ENCODE data around the gene NMT1. TPM values are rescaled to one million over a fixed set of nuclear protein-coding genes. Genes with fewer than 3 reads are reported as not detected.

Gene NMT1
- total RNA-seq, 5 donors from 2014 or later (not counting 1 experiment from before 2014, with no cell fraction given) = 79.5 to 139 (median 125) TPM

DNA sequence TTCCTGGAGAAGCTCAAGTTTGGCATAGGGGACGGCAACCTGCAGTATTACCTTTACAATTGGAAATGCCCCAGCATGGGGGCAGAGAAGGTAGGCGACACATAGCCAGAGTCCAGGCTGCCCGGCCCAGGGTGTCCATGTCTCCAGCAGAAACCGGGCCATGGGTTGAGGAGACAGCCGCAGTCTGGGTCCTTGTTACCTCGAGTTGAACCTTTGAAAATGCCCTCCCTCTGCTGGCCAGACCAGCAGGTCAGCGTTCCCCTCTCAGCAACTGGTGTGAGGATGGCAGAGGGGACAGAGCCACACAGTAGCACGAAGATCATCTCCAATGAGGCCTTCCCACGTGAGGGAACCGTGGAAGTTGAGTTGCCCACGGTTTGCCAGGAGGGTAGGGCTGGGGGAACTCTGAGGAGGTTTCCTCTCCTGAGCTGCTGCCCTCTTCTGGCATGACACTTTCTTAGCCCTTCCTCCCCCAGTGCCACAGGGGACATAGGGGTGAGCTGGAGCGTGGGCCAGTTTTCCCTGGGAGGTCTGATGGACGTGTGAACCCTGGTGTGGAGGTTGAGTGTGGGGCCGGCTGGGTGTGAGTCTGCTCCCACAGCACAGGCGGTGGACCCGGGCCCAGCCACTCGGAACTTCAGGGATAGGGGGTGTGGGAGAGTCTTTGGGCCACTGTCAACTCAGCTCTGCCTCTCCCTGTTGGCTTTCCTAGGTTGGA, 43.9 kb downstream of the NMT1 start:
- no peak overlapping the region for H3K27ac Mint-ChIP-seq
- H3K27me3 Mint-ChIP-seq = no peaks in the 10 kb centered on the region
- peaks cover 41% of the 10 kb centered on the region for H3K36me3 Mint-ChIP-seq
- DNase-seq (no peak), ATAC-seq (replicated peaks in 1 of 4) (no peak)
- no peaks in the 10 kb centered on the region for H3K27me3 ChIP-seq (replicated peaks in 1 of 2; ENCODE audit: control insufficient read depth in 2 of 2, extremely low read depth in 1 of 2, insufficient read depth in 2 of 2, low read length in 1 of 2)
- WGBS (ENCODE audit: insufficient coverage) = 97% methylated on average over 10 of the region's 17 CpGs
- CTCF ChIA-PET = no interaction called here
- POLR2A ChIA-PET = no interaction called here
- no peak overlapping the region for H3K27ac ChIP-seq (ENCODE audit: low read length)
- peaks cover 30 to 79% of the 10 kb centered on the region in 2 donors for H3K36me3 ChIP-seq (ENCODE audit: control insufficient read depth in 2 of 2, extremely low read depth in 1 of 2, insufficient read depth in 1 of 2, low read length in 1 of 2)
- H3K4me3 ChIP-seq (ENCODE audit: control insufficient read depth in 1 of 2, extremely low read depth in 1 of 2, low read length in 1 of 2) = no peak overlapping the region
- no peaks in the 10 kb centered on the region for H3K4me1 ChIP-seq (ENCODE audit: control insufficient read depth in 1 of 2, extremely low read depth in 1 of 2, insufficient read depth in 2 of 2, low read length in 2 of 2)
- no peaks in the 10 kb centered on the region for H3K9me3 ChIP-seq
- H3K4me3 Mint-ChIP-seq = no peak overlapping the region
- no peaks in the 10 kb centered on the region for H3K9me3 Mint-ChIP-seq
- no peaks in the 10 kb centered on the region for H3K4me1 Mint-ChIP-seq

DNA sequence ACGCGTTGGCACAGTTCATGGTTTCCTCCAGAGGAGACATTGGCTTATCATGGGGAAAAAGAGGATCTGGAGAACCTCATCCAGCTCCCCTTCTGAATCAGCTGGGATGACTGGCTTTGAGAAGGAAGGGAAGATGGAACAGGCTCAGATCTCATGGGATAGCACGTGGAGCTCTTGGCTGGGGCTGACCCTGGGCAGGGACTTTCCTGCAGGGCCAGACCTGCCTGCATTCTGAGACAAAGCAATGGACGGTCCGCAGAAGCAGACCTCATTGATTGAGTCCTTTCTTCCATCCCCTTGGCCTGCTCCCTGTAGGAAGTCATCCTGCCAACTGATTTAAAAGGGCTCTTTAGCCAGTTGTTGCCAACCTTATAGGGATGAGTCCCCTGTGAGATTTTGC, 45.0 kb downstream of the NMT1 start:
- no peak for DNase-seq

DNA sequence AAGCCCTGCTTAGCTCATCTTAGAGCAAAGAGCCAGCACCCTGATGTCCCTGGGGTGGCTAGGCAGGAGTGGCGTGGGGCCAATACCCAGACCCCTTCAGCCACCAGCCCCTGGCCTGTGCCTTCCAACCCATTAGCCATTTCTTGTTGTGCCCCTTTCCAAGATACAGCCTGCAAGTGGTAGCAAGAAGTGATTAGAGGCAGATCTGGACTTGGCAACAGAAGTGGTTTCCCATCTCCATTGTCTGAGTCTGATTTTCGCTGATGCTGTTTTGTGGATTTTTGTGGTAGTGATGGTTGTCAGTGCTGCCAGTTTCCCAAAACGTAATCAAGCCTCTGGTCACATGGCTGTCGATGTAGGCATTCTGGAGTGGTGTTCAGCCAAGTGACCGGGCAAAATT, 45.5 kb downstream of the NMT1 start:
- no peaks in the 10 kb centered on the region for H3K4me1 ChIP-seq (ENCODE audit: control insufficient read depth in 1 of 2, extremely low read depth in 1 of 2, insufficient read depth in 2 of 2, low read length in 2 of 2)
- Mint-ChIP-seq H3K4me1 (no peaks in the 10 kb centered on the region), H3K4me3 (no peak overlapping the region), H3K27me3 (no peaks in the 10 kb centered on the region), H3K36me3 (peaks cover 40% of the 10 kb centered on the region), H3K9me3 (no peaks in the 10 kb centered on the region), H3K27ac (no peak overlapping the region)
- ChIA-PET POLR2A (no interaction called here), CTCF (no interaction called here)
- H3K4me3 ChIP-seq (ENCODE audit: control insufficient read depth in 1 of 2, extremely low read depth in 1 of 2, low read length in 1 of 2) = no peak overlapping the region
- no peaks in the 10 kb centered on the region for H3K27me3 ChIP-seq (replicated peaks in 1 of 2; ENCODE audit: control insufficient read depth in 2 of 2, extremely low read depth in 1 of 2, insufficient read depth in 2 of 2, low read length in 1 of 2)
- no peaks in the 10 kb centered on the region for H3K9me3 ChIP-seq
- ATAC-seq (replicated peaks in 1 of 4) (no peak), DNase-seq (no peak)
- H3K27ac ChIP-seq (ENCODE audit: low read length) = no peak overlapping the region
- H3K36me3 ChIP-seq (ENCODE audit: control insufficient read depth in 2 of 2, extremely low read depth in 1 of 2, insufficient read depth in 1 of 2, low read length in 1 of 2) = peaks cover 25 to 75% of the 10 kb centered on the region in 2 donors
- WGBS (ENCODE audit: insufficient coverage) = 93% methylated on average over 4 of the region's 5 CpGs

More for the DNA sequence above, 45.0 kb downstream of the NMT1 start:
- H3K27me3 ChIP-seq (replicated peaks in 1 of 2; ENCODE audit: control insufficient read depth in 2 of 2, extremely low read depth in 1 of 2, insufficient read depth in 2 of 2, low read length in 1 of 2) = no peaks in the 10 kb centered on the region
- no peaks in the 10 kb centered on the region for H3K4me1 ChIP-seq (ENCODE audit: control insufficient read depth in 1 of 2, extremely low read depth in 1 of 2, insufficient read depth in 2 of 2, low read length in 2 of 2)
- H3K4me3 ChIP-seq (ENCODE audit: control insufficient read depth in 1 of 2, extremely low read depth in 1 of 2, low read length in 1 of 2) = no peak overlapping the region
- Mint-ChIP-seq H3K4me3 (no peak overlapping the region), H3K9me3 (no peaks in the 10 kb centered on the region), H3K27me3 (no peaks in the 10 kb centered on the region), H3K4me1 (no peaks in the 10 kb centered on the region), H3K36me3 (peaks cover 41% of the 10 kb centered on the region), H3K27ac (no peak overlapping the region)
- CTCF ChIA-PET = no interaction called here
- ATAC-seq (replicated peaks in 1 of 4) = no peak
- 96% methylated on average over 4 of the region's 5 CpGs for WGBS (ENCODE audit: insufficient coverage)
- H3K27ac ChIP-seq (ENCODE audit: low read length) = no peak overlapping the region
- POLR2A ChIA-PET = no interaction called here
- H3K36me3 ChIP-seq (ENCODE audit: control insufficient read depth in 2 of 2, extremely low read depth in 1 of 2, insufficient read depth in 1 of 2, low read length in 1 of 2) = peaks cover 30 to 77% of the 10 kb centered on the region in 2 donors
- H3K9me3 ChIP-seq = no peaks in the 10 kb centered on the region

DNA sequence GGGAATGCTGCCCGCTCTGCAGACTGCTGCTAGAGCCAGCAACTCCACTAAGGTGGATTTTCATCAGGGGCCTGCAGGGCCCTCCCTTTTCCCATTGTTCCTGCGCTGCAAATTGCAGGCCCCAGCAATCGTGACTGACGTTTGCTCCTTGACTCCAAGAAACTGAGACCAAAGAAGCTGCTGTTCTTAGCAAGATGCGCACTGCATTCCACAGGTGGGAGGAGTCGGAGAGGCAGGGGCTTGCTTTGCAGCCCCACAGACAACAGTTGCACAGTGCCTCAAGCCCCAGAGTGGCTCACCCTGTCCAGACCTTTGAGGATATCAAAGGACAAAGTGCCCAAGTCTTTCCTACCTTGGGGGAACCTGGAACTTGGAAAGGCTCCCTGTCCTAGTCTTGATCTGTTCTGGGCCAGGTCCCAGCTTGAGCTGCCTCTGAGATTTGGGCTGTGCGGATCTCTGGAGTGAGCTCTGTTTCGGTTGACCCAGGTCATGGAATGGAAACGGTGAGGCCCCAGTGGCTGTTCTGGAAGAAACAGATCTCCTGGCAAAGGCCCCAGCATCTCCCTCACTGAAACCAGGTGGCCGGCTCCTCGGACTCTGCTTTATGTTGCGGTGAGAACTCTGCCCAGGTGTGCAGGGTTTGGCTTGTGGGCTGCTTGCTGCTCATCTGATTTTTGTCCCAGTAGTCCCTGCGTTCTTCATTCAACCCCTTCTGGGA, 46.3 kb downstream of the NMT1 start:
- Histone ChIP-seq H3K4me1 (ENCODE audit: control insufficient read depth in 1 of 2, extremely low read depth in 1 of 2, insufficient read depth in 2 of 2, low read length in 2 of 2) (no peaks in the 10 kb centered on the region), H3K27ac (ENCODE audit: low read length) (no peak overlapping the region), H3K27me3 (replicated peaks in 1 of 2; ENCODE audit: control insufficient read depth in 2 of 2, extremely low read depth in 1 of 2, insufficient read depth in 2 of 2, low read length in 1 of 2) (peaks cover 0 to 2% of the 10 kb centered on the region in 2 experiments), H3K9me3 (no peaks in the 10 kb centered on the region), H3K4me3 (ENCODE audit: control insufficient read depth in 1 of 2, extremely low read depth in 1 of 2, low read length in 1 of 2) (no peak overlapping the region), H3K36me3 (ENCODE audit: control insufficient read depth in 2 of 2, extremely low read depth in 1 of 2, insufficient read depth in 1 of 2, low read length in 1 of 2) (peaks cover 19 to 66% of the 10 kb centered on the region in 2 donors)
- POLR2A ChIA-PET = no interaction called here
- CTCF ChIA-PET = interaction anchor here in 1 of 2 donors (1.1 kb wide), 1 partner anchor 307 kb away, joined by 4 read pairs; no protein-coding TSS in a partner anchor
- Mint-ChIP-seq H3K4me1 (no peaks in the 10 kb centered on the region), H3K27me3 (no peaks in the 10 kb centered on the region), H3K36me3 (peaks cover 32% of the 10 kb centered on the region), H3K4me3 (no peak overlapping the region), H3K9me3 (no peaks in the 10 kb centered on the region), H3K27ac (no peak overlapping the region)
- DNase-seq = no peak
- no peak for ATAC-seq (replicated peaks in 1 of 4)
- 97% methylated on average over 12 of the region's 13 CpGs for WGBS (ENCODE audit: insufficient coverage)

DNA sequence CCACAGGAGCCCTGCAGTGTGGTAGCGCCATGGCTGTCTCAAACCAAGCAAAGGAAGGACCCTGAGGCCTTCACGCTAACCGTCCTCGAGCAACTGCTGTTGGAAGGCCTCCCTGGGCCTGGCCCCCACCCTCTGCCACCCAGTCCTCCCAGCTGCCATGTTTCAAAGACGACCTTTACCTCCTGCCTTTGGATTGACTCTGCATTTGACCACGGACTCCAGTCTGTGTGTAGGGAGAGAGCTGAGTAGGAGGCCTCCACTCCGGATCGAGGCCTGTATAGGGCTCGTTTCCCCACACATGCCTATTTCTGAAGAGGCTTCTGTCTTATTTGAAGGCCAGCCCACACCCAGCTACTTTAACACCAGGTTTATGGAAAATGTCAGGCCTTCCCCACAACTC, 46.9 kb downstream of the NMT1 start:
- 100% methylated on average over 1 of the region's 9 CpGs for WGBS (ENCODE audit: insufficient coverage)
- peaks cover 19 to 60% of the 10 kb centered on the region in 2 donors for H3K36me3 ChIP-seq (ENCODE audit: control insufficient read depth in 2 of 2, extremely low read depth in 1 of 2, insufficient read depth in 1 of 2, low read length in 1 of 2)
- POLR2A ChIA-PET = no interaction called here

DNA sequence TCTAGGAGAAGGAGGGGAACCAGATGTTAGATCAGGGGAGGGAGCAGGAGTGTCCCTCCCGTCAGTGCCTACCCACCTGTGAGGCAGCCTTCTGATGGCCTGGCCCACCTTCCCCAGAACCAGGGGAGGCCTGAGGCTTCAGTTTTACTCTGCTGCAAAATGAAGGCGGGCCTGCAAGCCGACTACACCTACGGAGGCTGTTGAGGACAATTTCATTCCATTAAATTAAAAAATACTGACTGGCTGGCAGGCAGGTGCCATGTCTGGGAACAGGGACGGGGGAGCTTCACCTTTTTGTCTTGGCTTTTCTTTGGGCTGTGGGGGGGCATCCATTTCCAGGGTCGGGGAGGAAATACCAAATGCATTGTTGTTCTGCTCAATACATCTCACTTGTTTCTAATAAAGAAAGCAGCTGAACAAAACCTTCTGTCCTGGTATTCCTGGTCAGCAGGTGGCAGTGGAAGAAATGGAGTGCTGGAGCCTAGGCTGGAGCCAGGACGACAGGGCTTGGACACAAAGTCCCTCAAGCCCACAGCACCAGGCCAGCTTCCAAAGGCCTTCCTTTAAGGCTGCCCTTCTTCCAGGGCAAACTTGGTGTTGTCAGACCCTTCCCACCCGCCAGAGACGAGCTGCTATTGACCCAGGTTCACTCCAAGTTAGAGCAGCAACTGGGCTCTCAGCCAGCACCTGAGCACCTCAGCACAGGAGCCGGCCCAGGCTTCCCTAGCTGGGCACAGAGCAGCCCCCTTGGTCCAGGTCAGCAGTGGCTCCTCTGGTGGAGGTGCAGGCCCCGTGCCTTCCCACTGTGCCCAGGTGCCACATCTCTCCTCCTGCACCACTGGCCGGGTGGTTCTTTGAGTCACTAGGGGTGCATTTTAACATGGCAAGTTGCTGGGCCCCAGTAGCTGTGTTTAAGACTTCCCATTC, 47.7 kb downstream of the NMT1 start:
- Mint-ChIP-seq H3K27me3 (no peaks in the 10 kb centered on the region), H3K27ac (no peak overlapping the region)

More for the DNA sequence above, 46.9 kb downstream of the NMT1 start:
- Mint-ChIP-seq H3K27ac (no peak overlapping the region), H3K36me3 (peaks cover 26% of the 10 kb centered on the region), H3K27me3 (no peaks in the 10 kb centered on the region), H3K9me3 (no peaks in the 10 kb centered on the region), H3K4me1 (no peaks in the 10 kb centered on the region), H3K4me3 (no peak overlapping the region)
- H3K9me3 ChIP-seq = no peaks in the 10 kb centered on the region
- ATAC-seq (replicated peaks in 1 of 4) (no peak), DNase-seq (no peak)
- peaks cover 0 to 3% of the 10 kb centered on the region in 2 experiments for H3K27me3 ChIP-seq (replicated peaks in 1 of 2; ENCODE audit: control insufficient read depth in 2 of 2, extremely low read depth in 1 of 2, insufficient read depth in 2 of 2, low read length in 1 of 2)
- H3K27ac ChIP-seq (ENCODE audit: low read length) = no peak overlapping the region
- H3K4me3 ChIP-seq (ENCODE audit: control insufficient read depth in 1 of 2, extremely low read depth in 1 of 2, low read length in 1 of 2) = no peak overlapping the region
- CTCF ChIA-PET = interaction anchor here in 1 of 2 donors (0.5 to 1.1 kb wide), 2 partner anchors 192 to 306 kb away, joined by 3 to 4 read pairs; no protein-coding TSS in a partner anchor
- no peaks in the 10 kb centered on the region for H3K4me1 ChIP-seq (ENCODE audit: control insufficient read depth in 1 of 2, extremely low read depth in 1 of 2, insufficient read depth in 2 of 2, low read length in 2 of 2)

More for the DNA sequence above, 47.7 kb downstream of the NMT1 start:
- Histone ChIP-seq H3K27me3 (replicated peaks in 1 of 2; ENCODE audit: control insufficient read depth in 2 of 2, extremely low read depth in 1 of 2, insufficient read depth in 2 of 2, low read length in 1 of 2) (peaks cover 0 to 3% of the 10 kb centered on the region in 2 experiments), H3K36me3 (ENCODE audit: control insufficient read depth in 2 of 2, extremely low read depth in 1 of 2, insufficient read depth in 1 of 2, low read length in 1 of 2) (peaks cover 12 to 52% of the 10 kb centered on the region in 2 donors), H3K27ac (ENCODE audit: low read length) (no peak overlapping the region), H3K4me1 (ENCODE audit: control insufficient read depth in 1 of 2, extremely low read depth in 1 of 2, insufficient read depth in 2 of 2, low read length in 2 of 2) (no peaks in the 10 kb centered on the region), H3K4me3 (ENCODE audit: control insufficient read depth in 1 of 2, extremely low read depth in 1 of 2, low read length in 1 of 2) (no peak overlapping the region), H3K9me3 (no peaks in the 10 kb centered on the region)
- 91% methylated on average over 7 of the region's 12 CpGs for WGBS (ENCODE audit: insufficient coverage)
- CTCF ChIA-PET = interaction anchor here in 1 of 2 donors (0.5 to 1.1 kb wide), 2 partner anchors 193 to 306 kb away, joined by 3 to 4 read pairs; no protein-coding TSS in a partner anchor
- POLR2A ChIA-PET = interaction anchor here in 1 of 2 donors (0.5 kb wide), 1 partner anchor 109 kb away, joined by 10 read pairs; no protein-coding TSS in a partner anchor
- ATAC-seq (replicated peaks in 1 of 4) = peak in 1 of 4 experiments; percentile 24
- Mint-ChIP-seq H3K4me1 (no peaks in the 10 kb centered on the region), H3K36me3 (peaks cover 18% of the 10 kb centered on the region), H3K4me3 (no peak overlapping the region), H3K9me3 (no peaks in the 10 kb centered on the region)
- DNase-seq = no peak
